Measurements from ENCODE around the gene CNTN2.

CNTN2 gene

GRCh38 chr1:205127646-205128045, 84.6 kb downstream of the CNTN2 start:
- DNase-seq (ENCODE audit: low spot score): no peak

Measured in CD4-positive, alpha-beta T cell treated with Interleukin-2 at 100 ng/mL for 4 hours (primary cell).